Hippocampal formation (tissue), 2 donors: ENCODE results near the gene MAST4.

Experiments
- DNase-seq, 2 donors: peaks; one replicate each; lab custom pipeline; 2025; lab: John Stamatoyannopoulos, UW

Gene MAST4

DNA sequence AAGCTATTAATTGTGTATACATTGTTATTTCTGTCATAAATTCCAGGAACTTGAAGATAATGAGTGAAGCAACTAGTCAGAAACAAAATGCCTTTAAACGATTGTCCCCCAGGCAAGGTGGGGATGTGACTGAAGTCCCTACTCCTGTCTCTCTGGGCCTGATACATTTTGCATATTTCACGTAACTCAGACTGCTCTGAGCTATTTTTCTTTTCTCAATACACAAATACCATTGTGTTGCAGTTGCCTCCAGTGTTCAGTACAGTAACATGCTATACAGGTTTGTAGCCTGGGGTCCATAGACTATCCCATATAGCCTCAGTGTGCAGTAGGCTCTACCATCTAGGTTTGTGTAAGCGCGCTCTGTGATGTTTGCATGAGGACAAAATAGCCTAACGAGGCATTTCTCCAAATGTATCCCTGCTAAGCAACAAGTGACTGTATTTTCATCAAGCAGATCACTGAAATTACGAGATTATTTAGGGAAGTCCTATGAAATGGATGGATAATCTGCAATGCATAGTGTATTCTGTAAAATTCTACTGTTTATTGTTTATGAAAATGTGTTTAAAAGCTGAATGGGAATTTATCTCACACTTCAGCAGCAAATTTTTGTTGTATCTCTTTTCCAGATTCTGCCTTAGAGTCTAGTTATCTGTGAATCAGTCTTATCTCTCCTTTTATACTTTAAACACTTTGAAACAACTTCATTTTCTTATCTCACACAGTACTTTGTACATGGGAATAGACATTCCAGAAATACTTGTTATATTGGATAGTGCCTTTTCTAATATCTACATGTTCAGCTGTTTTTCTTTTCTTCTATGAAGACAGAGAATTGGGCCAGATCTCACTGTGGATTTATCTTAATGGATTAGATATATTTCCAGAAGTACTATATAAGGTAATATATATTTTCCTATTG lies 449.9 kb downstream of the MAST4 start:
- DNase-seq = no peak

DNA sequence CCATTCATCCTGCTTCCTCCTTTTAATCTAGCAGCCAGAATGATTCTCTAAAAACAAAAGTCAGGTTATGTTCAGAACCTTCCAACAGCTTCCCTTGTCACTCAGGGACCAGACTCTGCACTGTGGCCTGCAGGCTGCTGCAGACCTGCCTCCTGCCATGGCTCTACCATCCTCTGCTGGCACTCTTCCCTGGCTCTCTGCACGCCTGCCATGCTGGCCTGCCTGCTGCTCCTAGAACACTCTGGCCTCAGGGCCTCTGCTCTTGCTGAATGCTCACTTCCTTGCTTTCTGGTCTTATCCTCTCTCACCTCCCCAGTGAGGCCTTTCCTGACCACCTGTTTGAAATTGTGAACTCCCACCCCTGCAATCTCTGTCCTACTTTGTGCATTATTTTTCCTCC lies 451.0 kb downstream of the MAST4 start:
- peak in 1 of 2 donors; percentile 23 for DNase-seq

DNA sequence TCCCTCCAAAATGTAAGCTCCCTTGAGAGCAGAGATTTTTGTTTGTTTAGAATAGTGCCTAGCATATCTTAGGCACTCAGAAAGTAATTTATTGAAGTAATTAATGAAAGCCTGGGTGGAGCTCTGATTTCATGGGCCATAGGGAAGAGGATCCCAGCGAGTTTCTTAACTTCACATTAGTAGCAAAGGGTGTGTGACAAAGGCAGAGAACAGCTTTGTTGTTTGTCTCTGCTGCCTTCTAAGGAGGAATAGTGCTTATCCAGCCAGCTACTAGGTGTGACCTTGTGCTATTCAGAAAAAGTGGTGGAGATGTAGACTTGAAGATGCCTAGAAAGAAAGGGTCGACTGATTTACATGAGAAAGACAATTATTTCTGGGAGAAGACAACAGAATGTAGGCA lies 451.4 kb downstream of the MAST4 start:
- DNase-seq = no peak

DNA sequence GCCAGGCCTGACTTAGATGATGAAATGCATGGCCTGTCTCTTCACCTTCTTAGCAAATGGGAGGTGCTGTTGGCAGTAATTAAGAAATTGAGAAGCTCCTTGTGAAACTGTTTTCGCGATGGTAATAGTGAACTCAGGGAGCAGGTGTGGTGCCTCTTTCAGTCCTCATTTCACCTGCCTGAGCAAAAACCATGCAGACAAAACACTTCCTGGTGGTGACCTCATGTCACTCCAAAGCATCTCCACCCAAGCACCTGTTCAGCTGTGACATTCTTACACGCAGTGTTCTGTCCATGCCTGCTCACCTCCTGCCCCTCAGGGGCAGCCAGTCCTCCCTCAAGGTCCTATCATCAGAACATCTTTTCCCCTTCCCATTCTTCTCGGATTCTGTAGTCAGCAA lies 453.9 kb downstream of the MAST4 start:
- no peak for DNase-seq

DNA sequence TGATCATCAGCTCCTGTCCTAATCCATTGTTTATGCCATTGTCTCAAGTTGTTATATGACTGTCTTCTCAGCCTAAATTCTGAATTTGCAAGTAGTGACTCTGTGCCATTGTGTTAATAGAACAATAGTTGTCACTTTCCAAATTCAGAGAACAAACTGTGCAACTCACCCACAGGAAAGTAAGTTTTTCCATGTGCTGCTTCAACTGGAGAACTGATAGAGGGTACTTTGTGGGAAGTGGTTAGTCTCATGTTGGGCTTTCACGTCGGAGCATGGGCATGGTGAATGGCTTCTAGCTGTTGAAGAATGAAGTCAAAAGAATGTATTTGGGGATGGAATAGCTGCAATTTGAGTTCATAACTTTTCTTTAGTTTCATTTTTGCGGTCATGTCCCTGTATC lies 454.4 kb downstream of the MAST4 start:
- DNase-seq = no peak

DNA sequence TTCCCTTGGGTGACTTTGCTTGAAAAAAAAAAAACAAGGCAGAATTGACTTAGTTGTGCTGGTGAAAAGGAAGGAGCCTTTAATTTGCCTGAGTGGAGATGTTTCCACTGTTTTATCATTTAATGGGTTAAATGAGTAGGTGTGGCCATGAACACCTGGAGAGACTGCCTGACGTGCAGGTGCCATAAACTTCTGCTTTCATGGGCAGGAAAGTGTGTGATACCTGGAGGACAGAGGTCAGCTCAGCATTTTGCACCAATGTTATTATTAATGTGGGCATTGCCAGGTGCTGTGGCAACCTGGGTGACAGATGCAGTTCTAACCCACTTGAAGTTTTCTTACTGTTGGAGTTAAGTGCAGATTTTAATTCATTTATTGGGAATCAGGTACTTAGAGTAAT lies 455.0 kb downstream of the MAST4 start:
- DNase-seq = no peak

DNA sequence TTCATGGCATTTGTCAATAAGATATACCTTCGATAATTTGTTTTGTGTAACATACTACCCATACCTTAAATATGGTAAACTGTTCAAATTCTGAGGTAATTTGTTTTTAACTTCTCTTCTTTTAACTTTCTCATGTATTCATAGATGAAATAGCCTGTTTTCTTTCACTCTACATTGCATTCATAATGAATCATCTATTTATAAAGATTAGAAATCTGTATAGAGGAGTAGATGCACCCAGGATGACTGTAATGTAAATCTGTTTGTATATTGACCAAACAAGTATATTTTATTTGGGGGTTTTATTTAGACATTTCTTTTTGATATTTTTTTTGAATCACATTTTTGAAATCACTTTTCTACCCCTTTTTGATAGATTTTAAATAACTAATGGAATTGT lies 455.8 kb downstream of the MAST4 start:
- DNase-seq = no peak

DNA sequence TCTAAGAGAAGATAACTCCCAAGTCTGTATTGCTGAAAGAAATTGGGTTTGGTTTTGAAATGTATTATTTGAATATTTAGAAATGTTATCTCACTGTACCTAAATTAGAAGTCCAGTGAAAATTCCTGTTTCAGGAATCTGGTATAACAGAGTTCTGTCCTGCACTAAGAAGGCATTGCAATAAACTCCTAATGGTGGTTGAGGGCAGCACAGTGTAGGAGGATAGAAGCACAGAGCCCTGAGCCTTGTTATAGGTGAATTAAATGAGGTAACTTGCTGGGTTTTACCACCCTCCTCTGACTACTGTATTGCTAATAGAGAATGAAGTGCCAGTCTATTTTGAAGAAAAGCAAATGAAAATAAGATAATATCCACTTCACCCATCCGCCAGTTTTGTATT lies 457.0 kb downstream of the MAST4 start:
- no peak for DNase-seq

DNA sequence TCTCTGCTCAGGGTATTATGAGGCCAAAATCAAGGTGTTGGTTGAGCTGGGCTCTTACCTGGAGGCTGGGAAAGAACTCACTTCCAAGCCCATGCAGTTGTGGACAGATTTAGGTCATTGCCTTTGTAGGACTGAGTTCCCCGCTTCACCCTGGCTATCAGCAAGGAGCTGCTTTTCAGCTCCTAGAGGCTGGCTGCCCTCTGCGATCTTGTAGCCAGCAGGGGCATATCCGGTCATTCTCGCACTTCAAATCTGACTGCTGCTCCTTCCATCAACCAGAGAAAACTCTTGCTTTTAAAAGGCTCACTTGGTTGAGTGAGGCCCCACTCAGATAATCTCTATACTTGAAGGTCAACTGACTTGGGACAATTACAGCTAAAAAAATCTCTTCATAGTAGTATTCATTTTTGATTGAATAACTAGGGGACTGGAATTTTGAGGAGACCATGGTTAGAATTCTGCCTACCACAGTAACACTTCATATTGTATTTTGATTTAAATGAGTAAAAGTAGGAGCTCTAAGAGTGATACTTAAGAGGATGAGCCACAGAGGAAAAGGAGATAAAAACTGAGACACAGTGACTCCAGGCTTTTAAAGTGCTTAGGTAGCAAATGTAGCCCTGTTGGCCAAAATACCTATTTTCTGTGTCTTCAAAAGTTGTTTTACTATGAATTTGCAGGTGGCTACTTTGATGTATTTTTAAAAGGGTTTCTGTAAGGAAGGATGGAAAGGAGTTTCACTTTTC lies 463.0 kb downstream of the MAST4 start:
- DNase-seq = no peak

DNA sequence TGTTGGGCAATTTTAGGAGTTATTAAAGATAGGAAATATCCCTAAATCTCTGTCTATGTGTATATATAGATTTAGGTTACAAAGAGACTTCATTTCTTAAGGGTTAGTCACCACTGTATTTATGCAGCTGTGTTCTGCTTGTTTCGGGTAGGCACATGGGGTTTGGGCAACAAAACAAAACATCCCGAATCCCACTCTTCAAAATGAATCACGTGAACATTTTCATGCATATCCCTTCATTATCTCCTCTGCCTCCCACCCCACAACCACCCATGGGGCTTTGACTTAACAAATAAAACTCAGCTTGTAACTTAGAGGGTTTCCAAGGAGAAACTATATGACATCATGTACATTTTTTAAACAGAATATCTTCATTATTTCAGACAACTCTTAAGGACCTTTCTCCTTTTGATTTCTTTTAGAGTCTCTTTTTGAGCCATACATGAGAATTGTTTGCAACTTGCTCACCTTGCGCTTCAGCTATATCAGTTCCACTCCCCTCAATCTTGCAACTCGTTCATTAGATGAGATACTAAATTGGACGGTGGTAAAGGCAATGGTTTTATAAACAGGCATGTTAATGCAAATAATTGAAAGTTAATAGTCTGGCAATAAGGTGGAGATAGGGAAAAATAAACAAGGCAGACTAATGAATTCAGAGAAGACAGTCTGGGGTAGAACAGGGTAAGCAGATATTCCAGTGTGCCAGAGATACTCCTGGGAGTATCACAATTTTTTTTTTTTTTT lies 463.7 kb downstream of the MAST4 start:
- no peak for DNase-seq

DNA sequence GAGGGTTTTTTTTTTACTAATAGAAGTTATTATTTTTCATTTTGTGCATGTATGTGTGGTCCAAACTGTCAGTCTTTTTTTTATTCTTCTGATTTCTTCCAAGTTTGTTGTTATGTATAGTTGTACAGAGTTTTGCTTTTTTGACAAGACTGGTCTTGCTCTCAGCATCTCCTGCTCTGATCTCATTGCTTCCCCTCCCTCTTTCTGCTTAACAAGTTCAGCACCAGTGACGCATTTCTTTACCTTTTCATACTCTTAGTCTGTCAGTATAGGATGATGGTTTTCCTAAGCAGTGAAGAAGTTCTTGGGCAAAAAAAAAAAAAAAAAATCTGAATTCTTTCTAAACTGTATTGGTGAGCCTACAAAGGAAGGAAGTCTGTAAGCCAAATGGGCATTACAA lies 465.3 kb downstream of the MAST4 start:
- no peak for DNase-seq

DNA sequence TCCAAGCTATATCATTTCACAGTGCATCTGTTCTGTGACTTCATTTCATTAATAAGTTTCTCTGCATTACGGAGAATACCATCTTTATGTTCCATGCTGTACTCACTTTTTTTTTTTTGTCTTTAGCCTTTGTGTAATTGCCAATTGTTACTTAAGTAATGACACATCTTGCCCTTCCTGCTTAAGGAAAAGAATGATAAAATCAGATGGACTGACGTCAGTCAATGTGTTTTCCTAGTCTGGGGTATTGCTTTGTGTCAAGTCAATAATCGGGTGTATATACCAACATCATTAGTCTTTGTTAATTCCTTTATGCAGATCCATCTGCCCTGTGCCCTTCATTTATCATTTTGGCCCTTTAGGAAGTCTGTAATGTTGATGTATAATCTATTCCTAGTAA lies 466.9 kb downstream of the MAST4 start:
- DNase-seq = no peak

DNA sequence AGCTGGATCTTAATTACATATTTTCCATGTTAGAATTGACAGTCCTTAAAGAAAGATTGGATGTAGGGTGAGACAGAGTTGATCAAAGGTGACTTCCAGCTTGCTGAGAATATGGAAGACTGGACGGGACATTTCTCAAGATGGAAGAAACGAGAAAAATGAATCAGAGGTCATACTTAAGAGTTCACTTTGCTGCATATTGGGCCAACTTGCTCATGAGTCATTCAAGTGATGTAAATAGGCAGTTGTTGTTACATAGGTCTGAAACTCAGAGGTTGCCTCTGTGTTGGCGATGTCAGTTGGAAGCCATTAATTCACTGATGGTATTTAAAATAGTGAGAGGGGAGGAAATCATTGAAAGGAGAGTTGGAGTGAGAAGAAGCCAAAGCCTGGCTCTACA lies 467.6 kb downstream of the MAST4 start:
- no peak for DNase-seq

DNA sequence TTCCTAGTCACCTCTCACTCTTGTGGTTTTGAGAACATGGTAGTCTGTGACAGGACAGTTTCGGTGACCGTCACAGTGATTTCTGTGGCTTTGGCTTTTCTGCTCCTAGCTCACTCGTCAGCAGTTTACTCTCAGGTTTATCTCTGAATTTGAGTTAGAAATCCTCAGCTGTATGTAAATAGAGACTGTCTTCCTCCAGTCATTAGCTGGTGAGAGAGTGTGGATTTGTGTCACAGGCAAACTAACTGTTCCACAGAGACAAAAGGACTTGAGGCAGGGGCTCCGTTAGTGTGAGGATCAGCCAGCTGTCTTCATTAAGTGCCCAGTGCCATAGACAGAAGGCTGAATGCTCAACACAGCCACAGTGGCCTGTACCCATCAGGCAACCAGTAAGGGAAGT lies 469.0 kb downstream of the MAST4 start:
- DNase-seq = peak in 1 of 2 donors; percentile 7

DNA sequence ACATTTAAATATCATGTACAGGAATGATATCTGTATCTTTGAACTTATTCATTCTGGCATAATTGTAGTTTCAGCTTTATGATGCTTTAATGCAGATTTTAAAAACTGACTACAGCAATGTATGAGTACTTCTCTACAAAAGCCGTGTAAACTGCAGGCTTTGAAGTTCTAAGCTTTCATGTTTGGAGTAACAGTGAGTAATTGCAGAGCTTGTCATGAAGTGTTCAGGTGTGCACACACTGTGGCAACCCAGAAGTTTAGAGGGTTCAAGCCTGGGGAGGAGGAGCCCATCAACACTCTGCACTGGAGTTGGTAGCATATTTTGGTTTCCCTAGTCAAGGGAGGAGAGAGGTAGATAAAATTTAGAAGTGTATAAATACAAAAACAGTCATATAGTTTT lies 469.5 kb downstream of the MAST4 start:
- no peak for DNase-seq

DNA sequence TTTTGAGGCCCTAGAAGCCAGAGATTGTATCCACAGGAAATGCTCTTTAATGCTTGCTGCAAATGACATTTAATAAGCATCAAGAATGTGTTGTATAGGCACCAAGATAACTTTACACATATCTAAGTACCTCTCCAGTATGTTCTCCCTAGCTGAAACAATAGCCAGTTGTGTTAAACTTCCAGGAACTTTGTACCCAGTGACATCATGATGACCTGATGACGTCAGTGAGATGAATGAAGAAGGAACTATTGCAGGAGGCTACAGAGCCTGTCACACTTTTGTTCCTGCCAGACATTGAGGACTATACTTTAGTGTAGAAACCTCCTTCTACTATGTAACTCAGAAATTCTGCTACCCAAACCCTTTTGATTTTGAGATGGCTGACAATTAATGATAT lies 470.6 kb downstream of the MAST4 start:
- DNase-seq = no peak

DNA sequence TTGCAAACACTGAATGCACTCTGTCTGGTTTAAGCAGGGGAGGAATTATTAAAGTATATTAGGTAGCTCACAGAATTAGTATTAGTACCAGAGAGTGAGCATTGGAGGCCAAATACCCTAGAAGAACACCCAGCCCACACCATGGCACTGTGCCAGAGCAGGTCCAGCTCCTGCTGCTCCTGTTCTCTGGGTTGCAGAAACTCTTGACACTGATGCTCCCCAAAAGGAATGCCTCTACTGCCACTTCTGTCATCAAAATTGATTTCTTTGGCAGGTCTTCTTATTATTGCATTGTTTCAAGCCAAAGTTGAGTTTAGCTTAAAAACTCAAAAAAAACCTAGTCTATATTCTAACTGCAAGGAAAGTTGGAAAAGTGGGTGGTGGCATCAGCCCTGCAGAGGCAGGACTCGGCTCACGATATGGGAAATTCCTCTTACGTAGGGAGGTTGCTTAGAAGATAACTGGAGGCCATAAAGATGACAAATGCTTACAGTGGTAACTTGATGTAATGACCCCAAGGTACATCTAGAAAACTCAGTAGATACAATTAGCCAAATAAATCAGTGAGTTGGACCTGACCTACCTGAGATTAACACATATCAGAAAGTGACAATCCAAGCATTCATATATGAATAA lies 477.0 kb downstream of the MAST4 start:
- DNase-seq = no peak

DNA sequence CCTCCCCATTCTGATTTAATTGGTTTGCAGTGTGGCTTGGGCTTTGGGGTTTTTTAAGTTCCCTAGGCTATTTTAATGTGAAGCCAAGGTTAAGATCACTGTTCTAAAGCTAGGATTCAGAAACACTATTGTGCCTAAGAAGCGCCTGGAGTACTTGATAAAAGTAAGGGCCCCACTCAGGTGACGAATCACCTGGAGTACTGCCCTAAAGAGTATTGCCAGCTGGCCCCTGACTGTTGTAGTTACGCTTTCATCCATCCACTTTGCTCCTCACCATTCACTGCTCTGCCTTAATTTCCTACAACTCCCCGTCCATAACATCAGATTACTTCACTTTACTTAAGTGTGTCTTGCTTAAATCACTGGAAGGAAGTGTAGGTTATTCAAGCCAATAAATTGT lies 481.1 kb downstream of the MAST4 start:
- DNase-seq = no peak

DNA sequence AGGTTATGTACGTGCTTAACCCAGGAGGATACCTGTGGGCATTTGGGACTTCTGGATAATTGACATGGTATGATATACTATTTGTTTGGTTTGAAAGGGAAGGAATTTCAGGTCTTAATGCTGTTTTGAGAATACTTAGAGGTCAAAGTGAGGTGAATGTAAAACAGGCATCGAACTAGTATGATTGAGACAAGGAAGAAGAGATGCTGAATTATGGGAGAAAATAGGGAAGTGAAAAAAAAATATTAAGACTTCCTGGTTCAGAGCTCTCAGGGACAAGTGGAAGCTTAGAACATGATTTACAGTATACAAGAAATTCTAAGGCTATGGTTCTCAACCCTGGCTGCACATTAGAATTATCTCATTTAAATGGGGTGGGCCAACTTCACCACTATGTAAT lies 485.1 kb downstream of the MAST4 start:
- no peak for DNase-seq

DNA sequence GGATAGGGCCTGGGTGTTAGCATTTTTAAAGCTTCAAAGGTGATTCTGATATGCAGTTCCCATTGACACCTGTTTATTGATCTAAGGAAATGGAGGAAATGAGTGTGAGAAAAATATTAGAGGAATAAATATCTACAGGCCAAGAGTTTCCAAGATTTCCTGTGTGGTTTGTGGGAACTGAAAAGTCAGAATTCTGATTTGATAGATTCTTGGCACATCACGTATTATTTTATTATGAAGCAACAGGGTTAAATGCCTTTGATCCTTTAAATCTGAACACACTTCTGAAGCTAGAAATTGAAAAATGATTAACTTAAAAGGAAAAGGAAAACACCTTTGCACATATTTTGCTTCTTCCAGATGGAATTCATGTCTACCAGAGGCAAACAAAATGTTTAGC lies 486.7 kb downstream of the MAST4 start:
- no peak for DNase-seq

DNA sequence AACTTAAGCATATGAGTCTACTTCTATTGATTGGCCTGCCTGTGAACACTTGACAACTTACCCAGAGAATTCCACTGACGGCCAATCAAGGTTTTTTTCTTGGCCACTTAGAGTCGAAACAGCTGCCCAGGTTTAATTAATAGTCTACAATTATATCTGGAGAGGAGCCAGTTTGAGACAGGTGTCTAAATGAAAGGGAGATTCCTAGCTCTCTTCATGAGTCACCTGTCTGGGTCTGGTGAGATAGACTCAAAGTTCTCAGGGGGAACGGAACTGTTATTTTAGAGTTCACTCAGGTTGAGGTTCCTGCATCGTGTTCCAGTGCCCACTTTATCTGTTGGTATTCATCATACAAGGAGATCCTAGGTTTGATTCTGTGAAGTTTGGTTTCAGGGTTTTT lies 489.4 kb downstream of the MAST4 start:
- no peak for DNase-seq

DNA sequence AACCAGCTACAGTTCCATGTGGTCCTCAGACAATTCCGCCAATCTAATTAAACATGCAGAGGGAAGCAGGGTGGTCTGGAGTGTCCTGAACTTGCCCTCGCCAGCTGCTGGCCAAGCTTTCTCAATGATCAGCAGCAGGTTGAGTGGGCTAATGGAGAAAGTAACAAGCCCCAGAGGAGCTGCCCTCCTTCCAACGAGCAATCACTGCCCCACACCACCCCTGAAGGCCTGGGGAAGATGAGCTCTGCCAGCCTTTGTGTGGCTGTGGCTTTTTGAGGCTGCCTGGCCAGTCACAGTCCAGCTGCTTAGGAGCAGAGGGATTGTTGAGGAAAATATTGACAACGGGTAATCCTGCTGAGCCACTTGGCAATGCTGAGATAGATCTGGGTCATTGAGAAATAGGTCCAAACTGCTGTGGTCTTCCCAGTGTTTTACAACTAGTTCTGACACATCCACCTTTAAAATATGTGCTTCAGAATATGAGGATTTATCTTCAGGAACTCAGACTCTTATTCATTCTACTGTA lies 493.1 kb downstream of the MAST4 start:
- DNase-seq = no peak
